Stomach smooth muscle (tissue), 2 donors: Measurements from ENCODE around the gene SORCS3.

Experiments
- H3K27ac ChIP-seq: one replicate; pipeline ENCODE4 v1.7.0; 2013; ENCODE audit warnings: mild to moderate bottlenecking, low read length, inconsistent platforms
- H3K27me3 ChIP-seq, 2 donors: one replicate each; pipeline ENCODE4 v1.7.0; 2013; ENCODE audit warnings: low read length in 2 of 2; ENCODE audit not compliant: insufficient read depth in 2 of 2, control insufficient read depth in 1 of 2
- H3K36me3 ChIP-seq, 2 donors: one replicate each; pipeline ENCODE4 v1.7.0; 2013; ENCODE audit warnings: low read length in 2 of 2; ENCODE audit not compliant: control insufficient read depth in 2 of 2, insufficient read depth in 2 of 2
- H3K4me1 ChIP-seq: one replicate; pipeline ENCODE4 v1.7.0; 2013; ENCODE audit warnings: low read length; ENCODE audit not compliant: control insufficient read depth, insufficient read depth
- H3K4me3 ChIP-seq, 2 donors: one replicate each; pipeline ENCODE4 v1.7.0; 2013; ENCODE audit warnings: low read length in 2 of 2
- H3K9ac ChIP-seq, 2 donors: one replicate each; pipeline ENCODE4 v1.7.0; 2013; ENCODE audit warnings: low read length in 2 of 2, mild to moderate bottlenecking in 1 of 2
- H3K9me3 ChIP-seq, 2 donors: one replicate each; pipeline ENCODE4 v1.7.0; 2013; ENCODE audit warnings: low read length in 2 of 2; ENCODE audit not compliant: control insufficient read depth in 2 of 2
- donor health status: healthy.
- donor health status: Pancreatic carcinoma.

Gene SORCS3

GRCh38 chr10:105138358-105138757 is 497.3 kb downstream of the SORCS3 start:
- Histone ChIP-seq H3K4me1 (no peaks in the 10 kb centered on the region), H3K9me3 (no peaks in the 10 kb centered on the region), H3K4me3 (no peak overlapping the region), H3K27ac (no peak overlapping the region), H3K27me3 (no peaks in the 10 kb centered on the region), H3K36me3 (no peaks in the 10 kb centered on the region), H3K9ac (no peak overlapping the region)

- Histone ChIP-seq H3K36me3 (no peaks in the 10 kb centered on the region), H3K9ac (no peak overlapping the region), H3K27ac (no peak overlapping the region), H3K9me3 (no peaks in the 10 kb centered on the region), H3K4me1 (no peaks in the 10 kb centered on the region), H3K27me3 (no peaks in the 10 kb centered on the region), H3K4me3 (no peak overlapping the region)
Measured at GRCh38 chr10:105139363-105139896, 498.3 kb downstream of the SORCS3 start.

GRCh38 chr10:105140600-105140999 is 499.5 kb downstream of the SORCS3 start:
- Histone ChIP-seq H3K9me3 (no peaks in the 10 kb centered on the region), H3K27me3 (no peaks in the 10 kb centered on the region), H3K36me3 (no peaks in the 10 kb centered on the region), H3K4me1 (no peaks in the 10 kb centered on the region), H3K4me3 (no peak overlapping the region), H3K9ac (no peak overlapping the region), H3K27ac (no peak overlapping the region)

- Histone ChIP-seq H3K9me3 (no peaks in the 10 kb centered on the region), H3K4me1 (no peaks in the 10 kb centered on the region), H3K27ac (no peak overlapping the region), H3K4me3 (no peak overlapping the region), H3K27me3 (no peaks in the 10 kb centered on the region), H3K36me3 (no peaks in the 10 kb centered on the region), H3K9ac (no peak overlapping the region)
Measured at GRCh38 chr10:105145711-105146110, 504.6 kb downstream of the SORCS3 start.

GRCh38 chr10:105146436-105146835 is 505.3 kb downstream of the SORCS3 start:
- Histone ChIP-seq H3K27ac (no peak overlapping the region), H3K27me3 (no peaks in the 10 kb centered on the region), H3K9ac (no peak overlapping the region), H3K4me1 (no peaks in the 10 kb centered on the region), H3K4me3 (no peak overlapping the region), H3K9me3 (no peaks in the 10 kb centered on the region), H3K36me3 (no peaks in the 10 kb centered on the region)

GRCh38 chr10:105148456-105148855 is 507.4 kb downstream of the SORCS3 start:
- H3K9me3 ChIP-seq, result no peaks in the 10 kb centered on the region
- no peaks in the 10 kb centered on the region for H3K27me3 ChIP-seq
- H3K4me1 ChIP-seq, result no peaks in the 10 kb centered on the region
- H3K9ac ChIP-seq, result no peak overlapping the region
- H3K36me3 ChIP-seq, result no peaks in the 10 kb centered on the region
- H3K4me3 ChIP-seq, result no peak overlapping the region
- no peak overlapping the region for H3K27ac ChIP-seq

- Histone ChIP-seq H3K9ac (no peak overlapping the region), H3K27ac (no peak overlapping the region), H3K9me3 (no peaks in the 10 kb centered on the region), H3K4me1 (no peaks in the 10 kb centered on the region), H3K27me3 (no peaks in the 10 kb centered on the region), H3K36me3 (no peaks in the 10 kb centered on the region), H3K4me3 (no peak overlapping the region)
Measured at GRCh38 chr10:105148921-105149320, 507.8 kb downstream of the SORCS3 start.

- Histone ChIP-seq H3K4me3 (no peak overlapping the region), H3K9me3 (no peaks in the 10 kb centered on the region), H3K27ac (no peak overlapping the region), H3K36me3 (no peaks in the 10 kb centered on the region), H3K27me3 (no peaks in the 10 kb centered on the region), H3K4me1 (no peaks in the 10 kb centered on the region), H3K9ac (no peak overlapping the region)
Measured at GRCh38 chr10:105149371-105149891, 508.3 kb downstream of the SORCS3 start.

GRCh38 chr10:105150259-105150880 is 509.3 kb downstream of the SORCS3 start:
- Histone ChIP-seq H3K27me3 (no peaks in the 10 kb centered on the region), H3K36me3 (no peaks in the 10 kb centered on the region), H3K9me3 (no peaks in the 10 kb centered on the region), H3K9ac (no peak overlapping the region), H3K4me1 (no peaks in the 10 kb centered on the region), H3K27ac (no peak overlapping the region), H3K4me3 (no peak overlapping the region)

GRCh38 chr10:105154736-105155135 is 513.6 kb downstream of the SORCS3 start:
- H3K9ac ChIP-seq, result no peak overlapping the region
- H3K4me3 ChIP-seq, result no peak overlapping the region
- H3K36me3 ChIP-seq, result no peaks in the 10 kb centered on the region
- H3K9me3 ChIP-seq, result no peaks in the 10 kb centered on the region
- no peaks in the 10 kb centered on the region for H3K27me3 ChIP-seq
- H3K4me1 ChIP-seq, result no peaks in the 10 kb centered on the region
- no peak overlapping the region for H3K27ac ChIP-seq

GRCh38 chr10:105159268-105159667 is 518.2 kb downstream of the SORCS3 start:
- no peaks in the 10 kb centered on the region for H3K27me3 ChIP-seq
- H3K9me3 ChIP-seq, result no peaks in the 10 kb centered on the region
- H3K36me3 ChIP-seq, result no peaks in the 10 kb centered on the region
- no peak overlapping the region for H3K27ac ChIP-seq
- H3K9ac ChIP-seq, result no peak overlapping the region
- no peaks in the 10 kb centered on the region for H3K4me1 ChIP-seq
- H3K4me3 ChIP-seq, result no peak overlapping the region
